OCI-LY3 (cell line): ENCODE results near the gene SMC1A.

Experiments
- H2AFZ ChIP-seq: fragments of 200-600, 300-600 bp; shearing (Covaris generic); 2 replicates; pipeline ENCODE4 v1.6.0; 2014; ENCODE audit warnings: antibody characterized with exemption, low read depth, low read length
- H3K27ac ChIP-seq: fragments of 200-600, 300-600 bp; sonication (generic); 2 replicates; pipeline ENCODE4 v1.5.1; 2014; ENCODE audit warnings: mild to moderate bottlenecking, low read length, moderate library complexity, mixed read lengths
- H3K27me3 ChIP-seq: fragments of 200-600, 300-600 bp; sonication (generic); 2 replicates; pipeline ENCODE4 v1.6.1; 2014; ENCODE audit warnings: low read depth, low read length, mixed read lengths
- H3K36me3 ChIP-seq: fragments of 200-600, 300-600 bp; sonication (generic); replicated peaks from 2 replicates; pipeline ENCODE3; 2014; ENCODE audit warnings: low read depth, low read length, mixed read lengths
- H3K4me1 ChIP-seq: fragments of 300-600, 200-600 bp; sonication (generic); 2 replicates; pipeline ENCODE4 v1.6.1; 2014; ENCODE audit warnings: low read length, mixed read lengths
- H3K4me2 ChIP-seq: fragments of 200-600, 300-600 bp; sonication (generic); 2 replicates; pipeline ENCODE4 v1.6.1; 2014; ENCODE audit warnings: low read length, mixed read lengths
- H3K4me3 ChIP-seq: fragments of 300-600, 200-600 bp; sonication (generic); 2 replicates; pipeline ENCODE4 v1.5.1; 2014; ENCODE audit warnings: antibody characterized with exemption, mild to moderate bottlenecking, low read length, moderate library complexity
- H3K79me2 ChIP-seq: fragments of 300-600, 200-600 bp; shearing (Covaris generic); 2 replicates; pipeline ENCODE4 v1.6.1; 2014; ENCODE audit warnings: mild to moderate bottlenecking, low read length, mixed read lengths
- H3K9ac ChIP-seq: fragments of 300-600, 200-600 bp; shearing (Covaris generic); 2 replicates; pipeline ENCODE4 v1.6.0; 2014; ENCODE audit warnings: mild to moderate bottlenecking, low read length, moderate library complexity
- H3K9me3 ChIP-seq: fragments of 200-600, 300-600 bp; shearing (Covaris generic); 2 replicates; pipeline ENCODE4 v1.6.1; 2014; ENCODE audit warnings: low read length, mixed read lengths; ENCODE audit not compliant: insufficient read depth
- H4K20me1 ChIP-seq: fragments of 200-600, 300-600 bp; sonication (generic); 2 replicates; pipeline ENCODE4 v1.6.1; 2016; ENCODE audit warnings: low read length, mixed read lengths; ENCODE audit not compliant: insufficient read depth
- CTCF ChIP-seq: fragments of 200-600, 300-600 bp; sonication (generic); IDR thresholded peaks from 2 replicates; pipeline ENCODE4 v1.5.1; 2014; ENCODE audit warnings: antibody characterized with exemption, low read length, low read depth
- EZH2phosphoT487 ChIP-seq: fragments of 200-600 bp; shearing (Covaris generic); IDR thresholded peaks from 2 replicates; pipeline ENCODE4 v1.6.1; 2018; ENCODE audit warnings: antibody characterized with exemption, mixed run types, low read depth

The SMC1A gene

DNA sequence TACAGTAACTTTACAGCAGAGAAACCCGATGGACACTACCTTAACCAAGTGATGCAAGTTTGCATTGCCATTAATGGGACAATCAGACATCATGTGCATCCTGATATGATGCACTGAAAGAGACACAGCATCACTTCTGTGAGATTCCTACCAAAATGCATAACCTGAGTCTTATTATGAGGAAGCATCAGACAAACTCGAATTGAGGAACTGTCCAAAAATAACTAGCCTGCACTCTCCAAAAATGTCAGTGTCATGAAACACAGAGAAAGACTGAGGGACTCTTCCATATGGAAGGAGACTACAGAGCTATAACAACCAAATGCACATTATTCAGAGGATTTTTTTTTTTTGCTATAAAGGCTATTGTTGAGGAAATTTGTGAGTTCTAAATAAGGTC is 74.5 kb downstream of the SMC1A start:
- Histone ChIP-seq H3K4me1 (no peaks in the 10 kb centered on the region), H3K4me2 (no peak overlapping the region), H3K9me3 (no peaks in the 10 kb centered on the region), H3K4me3 (no peak overlapping the region), H3K27ac (no peak overlapping the region), H3K36me3 (no peaks in the 10 kb centered on the region), H3K9ac (no peak overlapping the region), H3K27me3 (no peaks in the 10 kb centered on the region), H3K79me2 (no peaks in the 10 kb centered on the region), H2AFZ (no peak overlapping the region), H4K20me1 (no peaks in the 10 kb centered on the region)
- TF ChIP-seq EZH2phosphoT487 (no peak), CTCF (no peak)

- no peak overlapping the region for H2AFZ ChIP-seq
- no peaks in the 10 kb centered on the region for H3K27me3 ChIP-seq
- no peaks in the 10 kb centered on the region for H3K36me3 ChIP-seq
- no peaks in the 10 kb centered on the region for H3K79me2 ChIP-seq
- H3K9ac ChIP-seq: no peak overlapping the region
- no peak overlapping the region for H3K4me3 ChIP-seq
- H3K27ac ChIP-seq: no peak overlapping the region
- no peaks in the 10 kb centered on the region for H4K20me1 ChIP-seq
- H3K9me3 ChIP-seq: no peaks in the 10 kb centered on the region
- no peaks in the 10 kb centered on the region for H3K4me1 ChIP-seq
- H3K4me2 ChIP-seq: no peak overlapping the region
- TF ChIP-seq CTCF (no peak), EZH2phosphoT487 (no peak)
These were observed 81.4 kb downstream of the SMC1A start for GRCh38 chrX:53340852-53341645.

DNA sequence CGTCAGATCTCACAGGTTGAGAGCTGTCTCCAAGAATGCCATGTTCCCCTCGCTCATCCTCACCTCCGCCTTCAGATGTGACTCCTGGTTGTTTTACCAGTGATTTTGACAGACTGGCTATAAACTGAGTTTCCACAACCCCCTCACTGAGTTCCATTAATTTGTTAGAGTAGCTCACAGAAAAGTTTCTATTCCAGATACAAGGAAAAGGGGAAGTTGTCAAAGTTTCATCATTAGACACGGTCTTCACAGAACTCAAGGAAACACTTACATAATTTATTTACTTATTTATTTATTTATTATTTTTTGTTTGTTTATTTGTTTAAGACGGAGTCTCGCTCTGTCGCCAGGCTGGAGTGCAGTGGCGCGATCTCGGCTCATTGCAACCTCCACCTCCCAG is 85.4 kb downstream of the SMC1A start:
- Histone ChIP-seq H2AFZ (no peak overlapping the region), H3K4me2 (no peak overlapping the region)

More for the DNA sequence above, 85.4 kb downstream of the SMC1A start:
- H3K36me3 ChIP-seq: no peaks in the 10 kb centered on the region
- H3K4me1 ChIP-seq: peaks cover 4% of the 10 kb centered on the region; the same call in 1 of the 2 replicates
- peaks cover 4% of the 10 kb centered on the region; the same call in 1 of the 2 replicates for H3K27me3 ChIP-seq
- TF ChIP-seq EZH2phosphoT487 (no peak), CTCF (no peak)
- H3K79me2 ChIP-seq: no peaks in the 10 kb centered on the region
- H3K4me3 ChIP-seq: no peak overlapping the region
- no peak overlapping the region for H3K27ac ChIP-seq
- H3K9ac ChIP-seq: no peak overlapping the region
- no peaks in the 10 kb centered on the region for H3K9me3 ChIP-seq
- H4K20me1 ChIP-seq: no peaks in the 10 kb centered on the region
